ENCODE data around the gene SPOCK1.

- TF ChIP-seq CTCF (IDR thresholded peaks at IDR 0.05) (no peak), CBX8 (IDR thresholded peaks at IDR 0.05) (no peak), TP53 (CRISPR knock-in tag; IDR thresholded peaks at IDR 0.05) (no peak), MAFK (IDR thresholded peaks at IDR 0.05; ENCODE audit: partially characterized antibody) (no peak), RAD21 (conservative IDR thresholded peaks at IDR 0.05 in 1 of 2, IDR thresholded peaks at IDR 0.05 in 1 of 2) (no peak), EP300 (IDR thresholded peaks at IDR 0.05) (no peak), JUNB (IDR thresholded peaks at IDR 0.05) (no peak), RNF2 (IDR thresholded peaks at IDR 0.05; ENCODE audit: borderline replicate concordance, low read depth) (no peak), RFX5 (IDR thresholded peaks at IDR 0.05) (no peak), JUN (IDR thresholded peaks at IDR 0.05) (no peak)
Measured at GRCh38 chr5:137336565-137337120, 162.5 kb downstream of the SPOCK1 start.
